HepG2 (cell line): ENCODE measurements around the gene TIMM10. TPM values are rescaled to one million over a fixed set of nuclear protein-coding genes. Genes with fewer than 3 reads are reported as not detected.

Experiments used
- AGO2 ChIP-seq: fragments of 200-400 bp; formaldehyde crosslinking; optimal IDR thresholded peaks from 2 replicates; pipeline ENCODE3; 2017; ENCODE audit warnings: mild to moderate bottlenecking, low read depth, low read length, moderate library complexity
- GATA4 ChIP-seq: sonication (generic); IDR thresholded peaks from 2 replicates; pipeline ENCODE4 v1.6.1; 2016; ENCODE audit warnings: antibody characterized with exemption, low read depth, borderline replicate concordance
- NFAT5 ChIP-seq: sonication (generic); formaldehyde crosslinking; IDR thresholded peaks from 2 replicates; pipeline ENCODE4 v1.4.0; 2020; ENCODE audit warnings: missing genetic modification reagents
- PHF20 ChIP-seq: sonication (generic); formaldehyde crosslinking; IDR thresholded peaks from 2 replicates; pipeline ENCODE4 v1.5.0; 2020; ENCODE audit warnings: mild to moderate bottlenecking, missing genetic modification reagents
- PTBP1 ChIP-seq: fragments of 200-400 bp; formaldehyde crosslinking; IDR thresholded peaks from 2 replicates; pipeline ENCODE4 v1.6.1; 2018; ENCODE audit warnings: low read length, low read depth; ENCODE audit not compliant: poor library complexity, severe bottlenecking
- SMAD1 ChIP-seq: sonication (generic); formaldehyde crosslinking; IDR thresholded peaks from 2 replicates; pipeline ENCODE4 v1.4.0; 2020; ENCODE audit warnings: missing genetic modification reagents, low read depth, mild to moderate bottlenecking, borderline replicate concordance
- ZBTB10 ChIP-seq: sonication (generic); formaldehyde crosslinking; IDR thresholded peaks from 2 replicates; pipeline ENCODE4 v1.4.0; 2020; ENCODE audit warnings: missing genetic modification reagents, borderline replicate concordance
- ZBTB39 ChIP-seq: sonication (generic); formaldehyde crosslinking; IDR thresholded peaks from 2 replicates; pipeline ENCODE4 v1.5.0; 2020; ENCODE audit warnings: missing genetic modification reagents
- ZFY ChIP-seq: sonication (generic); formaldehyde crosslinking; IDR thresholded peaks from 2 replicates; pipeline ENCODE4 v1.4.0; 2020; ENCODE audit warnings: missing genetic modification reagents
- ZNF124 ChIP-seq: sonication (generic); formaldehyde crosslinking; IDR thresholded peaks from 2 replicates; pipeline ENCODE4 v1.4.0; 2020; ENCODE audit warnings: missing genetic modification reagents
- ZNF136 ChIP-seq: sonication (generic); formaldehyde crosslinking; IDR thresholded peaks from 2 replicates; pipeline ENCODE4 v1.8.1; 2022; ENCODE audit warnings: low read depth, mild to moderate bottlenecking, moderate library complexity, missing genetic modification reagents
- ZNF354B ChIP-seq: sonication (generic); formaldehyde crosslinking; IDR thresholded peaks from 2 replicates; pipeline ENCODE4 v1.8.0; 2022; ENCODE audit warnings: mild to moderate bottlenecking, missing genetic modification reagents
- ZNF383 ChIP-seq: sonication (generic); formaldehyde crosslinking; IDR thresholded peaks from 2 replicates; pipeline ENCODE4 v1.4.0; 2020; ENCODE audit warnings: missing genetic modification reagents, mild to moderate bottlenecking, borderline replicate concordance
- ZNF414 ChIP-seq: sonication (generic); formaldehyde crosslinking; IDR thresholded peaks from 2 replicates; pipeline ENCODE4 v1.5.0; 2020; ENCODE audit warnings: missing genetic modification reagents
- ZNF503 ChIP-seq: sonication (generic); formaldehyde crosslinking; IDR thresholded peaks from 2 replicates; pipeline ENCODE4 v1.4.0; 2020; ENCODE audit warnings: missing genetic modification reagents
- ZNF713 ChIP-seq: sonication (generic); formaldehyde crosslinking; IDR thresholded peaks from 2 replicates; pipeline ENCODE4 v1.4.0; 2020; ENCODE audit warnings: mild to moderate bottlenecking, missing genetic modification reagents
- ZNF773 ChIP-seq: sonication (generic); formaldehyde crosslinking; IDR thresholded peaks from 2 replicates; pipeline ENCODE4 v1.4.0; 2020; ENCODE audit warnings: missing genetic modification reagents, borderline replicate concordance
- ZSCAN12 ChIP-seq: sonication (generic); formaldehyde crosslinking; IDR thresholded peaks from 2 replicates; pipeline ENCODE4 v1.9.0; 2021; ENCODE audit warnings: mild to moderate bottlenecking, missing genetic modification reagents
- polyA plus RNA-seq, 8 experiments: library from polyadenylated mRNA; depleted of rRNA in 3 of 8; stranded (reverse) in 7 of 8; unstranded in 1 of 8; fragments of >200 nt; fragmentation: Illumina TruSeq in 4 of 8; extraction: Trizol in 4 of 8; gene quantifications; 2 replicates each; pipeline versions ENCODE4 v1.2.1 to v1.2.3, GENCODE V29; 2011 to 2016; ENCODE audit warnings: low read depth in 4 of 8, missing spikeins in 1 of 8, mixed read lengths in 1 of 8; ENCODE audit not compliant: insufficient read depth in 1 of 8
- total RNA-seq, 5 experiments: library from RNA; depleted of rRNA; stranded (reverse); fragments of >200 nt; fragmentation: Illumina TruSeq; extraction: Trizol; gene quantifications; 2 replicates each; pipeline ENCODE4 v1.2.3, GENCODE V29; 2016; ENCODE audit warnings: low read depth in 1 of 5

Gene TIMM10
- total and polyA plus RNA-seq, 2 of the 13 experiments (the other 11 are each of a cell fraction or from before 2014, with no cell fraction given) = 67.8 to 82.2 TPM

- no peak for TF ChIP-seq GATA4
- TF ChIP-seq ZNF503 (CRISPR knock-in tag) = no peak
- TF ChIP-seq ZNF136 (CRISPR knock-in tag) = no peak
- TF ChIP-seq ZSCAN12 (CRISPR knock-in tag) = 0 out of 2 replicates have a peak, but pooled peaks have one; percentile 45
- no peak for TF ChIP-seq ZBTB10
- no peak for TF ChIP-seq SMAD1
- TF ChIP-seq ZNF354B (CRISPR knock-in tag) = no peak
- no peak for TF ChIP-seq PHF20
- TF ChIP-seq PTBP1 = no peak
- no peak for TF ChIP-seq ZNF414
- TF ChIP-seq ZNF713 (CRISPR knock-in tag) = no peak
- no peak for TF ChIP-seq ZNF124 (CRISPR knock-in tag)
- 0 out of 2 replicates have a peak, but pooled peaks have one; percentile 72 for TF ChIP-seq ZNF773 (CRISPR knock-in tag)
- no peak for TF ChIP-seq ZNF383 (CRISPR knock-in tag)
- TF ChIP-seq ZBTB39 (CRISPR knock-in tag) = no peak
- TF ChIP-seq AGO2 = no peak
- no peak for TF ChIP-seq ZFY (CRISPR knock-in tag)
- no peak for TF ChIP-seq NFAT5 (CRISPR knock-in tag)
Observed at GRCh38 chr11:57530215-57530595, 349 bp downstream of the TIMM10 start (continued).
